ENCODE results near the gene MEIOC.

DNA sequence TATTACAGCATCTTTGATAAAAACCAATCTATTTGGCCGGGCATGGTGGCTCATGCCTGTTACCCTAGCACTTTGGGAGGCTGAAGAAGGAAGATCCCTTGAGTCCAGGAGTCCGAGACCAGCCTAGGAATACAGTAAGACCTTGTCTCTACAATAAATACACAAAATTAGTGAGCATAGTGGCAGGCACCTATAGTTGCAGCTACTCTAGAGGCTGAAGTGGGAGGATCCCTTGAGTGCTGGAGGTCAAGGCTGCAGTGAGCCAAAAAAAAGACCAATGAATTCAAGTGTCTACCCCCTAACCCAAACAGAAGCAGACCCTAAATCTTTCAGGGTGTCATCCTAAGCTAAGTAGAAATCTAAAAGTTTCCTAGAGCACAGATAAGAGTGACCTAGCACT lies 7.3 kb upstream of the MEIOC start:
- TF ChIP-seq, protein P1, sequence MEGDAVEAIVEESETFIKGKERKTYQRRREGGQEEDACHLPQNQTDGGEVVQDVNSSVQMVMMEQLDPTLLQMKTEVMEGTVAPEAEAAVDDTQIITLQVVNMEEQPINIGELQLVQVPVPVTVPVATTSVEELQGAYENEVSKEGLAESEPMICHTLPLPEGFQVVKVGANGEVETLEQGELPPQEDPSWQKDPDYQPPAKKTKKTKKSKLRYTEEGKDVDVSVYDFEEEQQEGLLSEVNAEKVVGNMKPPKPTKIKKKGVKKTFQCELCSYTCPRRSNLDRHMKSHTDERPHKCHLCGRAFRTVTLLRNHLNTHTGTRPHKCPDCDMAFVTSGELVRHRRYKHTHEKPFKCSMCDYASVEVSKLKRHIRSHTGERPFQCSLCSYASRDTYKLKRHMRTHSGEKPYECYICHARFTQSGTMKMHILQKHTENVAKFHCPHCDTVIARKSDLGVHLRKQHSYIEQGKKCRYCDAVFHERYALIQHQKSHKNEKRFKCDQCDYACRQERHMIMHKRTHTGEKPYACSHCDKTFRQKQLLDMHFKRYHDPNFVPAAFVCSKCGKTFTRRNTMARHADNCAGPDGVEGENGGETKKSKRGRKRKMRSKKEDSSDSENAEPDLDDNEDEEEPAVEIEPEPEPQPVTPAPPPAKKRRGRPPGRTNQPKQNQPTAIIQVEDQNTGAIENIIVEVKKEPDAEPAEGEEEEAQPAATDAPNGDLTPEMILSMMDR (IDR thresholded peaks at IDR 0.05): no peak
- TF ChIP-seq ZFX (IDR thresholded peaks at IDR 0.05; ENCODE audit: borderline replicate concordance): no peak
